ENCODE results near the gene CACNA1B.

- TF ChIP-seq FOXJ3 (CRISPR knock-in tag; IDR thresholded peaks at IDR 0.05): no peak
- TF ChIP-seq, protein P1, sequence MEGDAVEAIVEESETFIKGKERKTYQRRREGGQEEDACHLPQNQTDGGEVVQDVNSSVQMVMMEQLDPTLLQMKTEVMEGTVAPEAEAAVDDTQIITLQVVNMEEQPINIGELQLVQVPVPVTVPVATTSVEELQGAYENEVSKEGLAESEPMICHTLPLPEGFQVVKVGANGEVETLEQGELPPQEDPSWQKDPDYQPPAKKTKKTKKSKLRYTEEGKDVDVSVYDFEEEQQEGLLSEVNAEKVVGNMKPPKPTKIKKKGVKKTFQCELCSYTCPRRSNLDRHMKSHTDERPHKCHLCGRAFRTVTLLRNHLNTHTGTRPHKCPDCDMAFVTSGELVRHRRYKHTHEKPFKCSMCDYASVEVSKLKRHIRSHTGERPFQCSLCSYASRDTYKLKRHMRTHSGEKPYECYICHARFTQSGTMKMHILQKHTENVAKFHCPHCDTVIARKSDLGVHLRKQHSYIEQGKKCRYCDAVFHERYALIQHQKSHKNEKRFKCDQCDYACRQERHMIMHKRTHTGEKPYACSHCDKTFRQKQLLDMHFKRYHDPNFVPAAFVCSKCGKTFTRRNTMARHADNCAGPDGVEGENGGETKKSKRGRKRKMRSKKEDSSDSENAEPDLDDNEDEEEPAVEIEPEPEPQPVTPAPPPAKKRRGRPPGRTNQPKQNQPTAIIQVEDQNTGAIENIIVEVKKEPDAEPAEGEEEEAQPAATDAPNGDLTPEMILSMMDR (IDR thresholded peaks at IDR 0.05): no peak
- TF ChIP-seq, protein P2, sequence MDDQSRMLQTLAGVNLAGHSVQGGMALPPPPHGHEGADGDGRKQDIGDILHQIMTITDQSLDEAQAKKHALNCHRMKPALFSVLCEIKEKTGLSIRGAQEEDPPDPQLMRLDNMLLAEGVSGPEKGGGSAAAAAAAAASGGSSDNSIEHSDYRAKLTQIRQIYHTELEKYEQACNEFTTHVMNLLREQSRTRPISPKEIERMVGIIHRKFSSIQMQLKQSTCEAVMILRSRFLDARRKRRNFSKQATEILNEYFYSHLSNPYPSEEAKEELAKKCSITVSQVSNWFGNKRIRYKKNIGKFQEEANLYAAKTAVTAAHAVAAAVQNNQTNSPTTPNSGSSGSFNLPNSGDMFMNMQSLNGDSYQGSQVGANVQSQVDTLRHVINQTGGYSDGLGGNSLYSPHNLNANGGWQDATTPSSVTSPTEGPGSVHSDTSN (IDR thresholded peaks at IDR 0.05): no peak
- TF ChIP-seq RFX5 (IDR thresholded peaks at IDR 0.05; ENCODE audit: low read length): no peak
- TF ChIP-seq FOXM1 (IDR thresholded peaks at IDR 0.05; ENCODE audit: low read depth): no peak
- no peak for TF ChIP-seq IRF3 (IDR thresholded peaks at IDR 0.05; ENCODE audit: low read depth, low read length)
- TF ChIP-seq EP300 (IDR thresholded peaks at IDR 0.05; ENCODE audit: borderline replicate concordance in 1 of 2, low read depth in 1 of 2, low read length in 1 of 2): no peak
- TF ChIP-seq GABPA (IDR thresholded peaks at IDR 0.05; ENCODE audit: low read depth): no peak
- no peak for TF ChIP-seq TAF1 (IDR thresholded peaks at IDR 0.05; ENCODE audit: borderline replicate concordance, low read depth, low read length)
- no peak for TF ChIP-seq SIN3A (IDR thresholded peaks at IDR 0.05; ENCODE audit: borderline replicate concordance, low read depth, low read length)
These were observed 241.8 kb downstream of the CACNA1B start for GRCh38 chr9:138119202-138120027.

All from SK-N-SH (cell line).